CD4-positive, alpha-beta T cell treated with Interleukin-12 subunit alpha and Interleukin-12 subunit beta, for 1 hour (primary cell): Measurements from ENCODE around the gene G0S2.

ENCODE experiments used
- DNase-seq: peaks from one replicate; pipeline ENCODE4 v3.0.0-alpha.2; 2020

Gene G0S2

DNA sequence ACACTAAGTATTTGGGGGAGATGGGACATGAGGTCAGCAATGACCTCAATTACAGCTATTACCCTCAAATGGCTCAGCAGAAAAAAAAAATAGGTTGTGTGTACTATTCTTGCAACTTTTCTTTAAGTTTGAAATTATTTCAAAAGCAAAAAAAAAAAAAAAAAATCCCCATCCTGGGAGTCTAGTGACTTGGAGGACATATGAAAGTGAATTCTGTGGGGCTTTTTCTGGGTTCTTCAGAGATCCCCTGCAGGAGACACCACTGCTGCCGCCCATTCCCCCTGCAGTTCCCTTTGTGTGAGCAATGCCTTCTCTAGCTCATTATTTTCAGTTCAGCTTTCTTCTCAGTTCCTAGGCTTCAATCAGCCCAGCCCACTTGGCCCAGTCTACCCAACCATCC lies 46.1 kb downstream of the G0S2 start:
- DNase-seq, result no peak

DNA sequence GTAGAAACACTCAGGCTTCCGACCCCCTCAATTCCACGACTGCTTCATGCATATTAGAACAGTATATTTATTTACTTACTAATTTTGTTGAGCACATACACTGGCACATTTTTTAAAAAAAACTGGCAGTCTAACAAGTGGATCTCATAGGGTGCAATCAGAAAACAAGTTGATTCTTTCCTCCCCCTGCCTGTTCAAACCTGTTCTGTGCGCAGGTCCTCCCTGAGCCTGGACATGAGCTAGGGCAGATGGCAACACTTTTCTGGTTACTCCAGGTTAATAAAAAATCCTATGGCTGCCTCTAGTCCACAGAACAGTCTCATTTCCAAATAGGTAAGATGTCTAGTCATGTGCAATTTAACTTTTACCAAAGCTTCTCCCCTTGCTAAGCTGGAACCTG lies 48.1 kb downstream of the G0S2 start:
- no peak for DNase-seq

- no peak for DNase-seq
These were observed 48.8 kb downstream of the G0S2 start for GRCh38 chr1:209723756-209724693.
